Neural cell (in vitro differentiated cells): ENCODE data around the gene PARD3B.

Experiments used
- CTCF ChIP-seq: fragments of 450-650 bp; IDR thresholded peaks from 2 replicates; pipeline ENCODE4 v1.5.1; 2014; ENCODE audit warnings: antibody characterized with exemption, mild to moderate bottlenecking, moderate library complexity; ENCODE audit not compliant: poor library complexity, severe bottlenecking
- EP300 ChIP-seq: fragments of 450-650 bp; conservative IDR thresholded peaks from 2 replicates; pipeline ENCODE4 v1.6.1; 2014; ENCODE audit warnings: antibody characterized with exemption, mild to moderate bottlenecking, moderate library complexity; ENCODE audit not compliant: poor library complexity, severe bottlenecking
- EZH2 ChIP-seq: fragments of 200-600, 300-800 bp; shearing (Covaris generic), sonication (generic); IDR thresholded peaks from 2 replicates; pipeline ENCODE4 v1.6.1; 2014; ENCODE audit warnings: antibody characterized with exemption, low read length, borderline replicate concordance, mild to moderate bottlenecking; ENCODE audit not compliant: insufficient read depth, poor library complexity, severe bottlenecking
- MXI1 ChIP-seq: fragments of 450-650 bp; conservative IDR thresholded peaks from 2 replicates; pipeline ENCODE4 v1.6.1; 2014; ENCODE audit warnings: antibody characterized with exemption, mild to moderate bottlenecking; ENCODE audit not compliant: poor library complexity, severe bottlenecking

DNA sequence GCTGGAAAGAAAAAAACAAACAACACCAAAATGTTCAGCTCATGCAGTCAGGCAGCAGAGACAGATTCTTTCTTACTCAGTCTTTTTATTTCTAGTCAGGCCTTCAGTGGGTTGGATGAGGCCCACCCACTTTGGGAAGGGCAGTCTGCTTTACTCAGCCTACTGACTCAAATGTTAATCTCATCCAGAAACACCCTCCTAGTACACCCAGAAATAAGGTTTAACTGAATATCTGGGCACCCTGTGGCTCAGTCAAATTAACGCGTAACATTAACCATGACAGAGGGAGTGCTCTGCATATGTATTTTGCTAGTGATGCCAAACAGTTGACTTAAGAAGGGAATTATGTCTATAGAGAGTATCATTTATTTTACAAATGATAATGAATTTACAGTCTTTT, 401.6 kb downstream of the PARD3B start:
- TF ChIP-seq EZH2 (no peak), MXI1 (no peak), CTCF (no peak), EP300 (no peak)
